ENCODE measurements around the gene SETD7. TPM values are rescaled to one million over a fixed set of nuclear protein-coding genes. Genes with fewer than 3 reads are reported as not detected.
A peak's percentile ranks its signal among the peaks of the same experiment; 100 is the strongest.

SETD7 gene
- total and polyA plus RNA-seq, 2 donors (not counting 1 experiment from before 2014, with no cell fraction given), result 37.5 to 80.8 TPM

- DNase-seq (ENCODE audit: low read depth in 2 of 2), result no peak
- Histone ChIP-seq H3K4me2 (ENCODE audit: extremely low read depth, insufficient read depth, low read length) (no peak overlapping the region), H3K9me3 (ENCODE audit: control insufficient read depth, insufficient read depth, low read depth, low read length) (no peaks in the 10 kb centered on the region), H3K9ac (ENCODE audit: insufficient read depth, low read length) (no peak overlapping the region), H3K27me3 (ENCODE audit: control insufficient read depth, insufficient read depth, low read length) (peaks cover under 1% of the 10 kb centered on the region), H2AFZ (ENCODE audit: low read length) (no peak overlapping the region), H3K79me2 (ENCODE audit: control insufficient read depth, insufficient read depth, low read length) (no peaks in the 10 kb centered on the region), H3K27ac (ENCODE audit: insufficient read depth, low read length) (no peak overlapping the region), H3K4me1 (ENCODE audit: control insufficient read depth, extremely low read depth, insufficient read depth, low read length) (no peaks in the 10 kb centered on the region), H4K20me1 (ENCODE audit: control insufficient read depth, extremely low read depth, insufficient read depth, low read length) (no peaks in the 10 kb centered on the region), H3K36me3 (ENCODE audit: control insufficient read depth, insufficient read depth, low read length) (no peaks in the 10 kb centered on the region), H3K4me3 (replicated peaks in 1 of 4; ENCODE audit: control extremely low read depth in 1 of 4, insufficient read depth in 1 of 4, low read depth in 3 of 4, low read length in 4 of 4) (no peak overlapping the region)
- TF ChIP-seq EZH2 (IDR thresholded peaks at IDR 0.05; ENCODE audit: low read length, missing control alignments) (no peak), CTCF (conservative IDR thresholded peaks at IDR 0.05 in 1 of 2, IDR thresholded peaks at IDR 0.05 in 1 of 2; ENCODE audit: low read depth in 1 of 2, low read length in 2 of 2) (no peak)
Observed at GRCh38 chr4:139568206-139568955, 12.4 kb upstream of the SETD7 start.

- H3K36me3 ChIP-seq (ENCODE audit: control insufficient read depth, insufficient read depth, low read length), result no peaks in the 10 kb centered on the region
- no peaks in the 10 kb centered on the region for H3K4me1 ChIP-seq (ENCODE audit: control insufficient read depth, extremely low read depth, insufficient read depth, low read length)
- H3K27me3 ChIP-seq (ENCODE audit: control insufficient read depth, insufficient read depth, low read length), result no peaks in the 10 kb centered on the region
- TF ChIP-seq CTCF (conservative IDR thresholded peaks at IDR 0.05 in 1 of 2, IDR thresholded peaks at IDR 0.05 in 1 of 2; ENCODE audit: low read depth in 1 of 2, low read length in 2 of 2) (no peak), EZH2 (IDR thresholded peaks at IDR 0.05; ENCODE audit: low read length, missing control alignments) (no peak)
- H3K9ac ChIP-seq (ENCODE audit: insufficient read depth, low read length), result no peak overlapping the region
- no peaks in the 10 kb centered on the region for H4K20me1 ChIP-seq (ENCODE audit: control insufficient read depth, extremely low read depth, insufficient read depth, low read length)
- DNase-seq (ENCODE audit: low read depth in 2 of 2), result no peak
- no peak overlapping the region for H3K4me2 ChIP-seq (ENCODE audit: extremely low read depth, insufficient read depth, low read length)
- no peaks in the 10 kb centered on the region for H3K79me2 ChIP-seq (ENCODE audit: control insufficient read depth, insufficient read depth, low read length)
- no peak overlapping the region for H2AFZ ChIP-seq (ENCODE audit: low read length)
- no peak overlapping the region for H3K27ac ChIP-seq (ENCODE audit: insufficient read depth, low read length)
- no peak overlapping the region for H3K4me3 ChIP-seq (replicated peaks in 1 of 4; ENCODE audit: control extremely low read depth in 1 of 4, insufficient read depth in 1 of 4, low read depth in 3 of 4, low read length in 4 of 4)
- H3K9me3 ChIP-seq (ENCODE audit: control insufficient read depth, insufficient read depth, low read depth, low read length), result no peaks in the 10 kb centered on the region
Observed at GRCh38 chr4:139567159-139567870, 11.3 kb upstream of the SETD7 start.

- no peak overlapping the region for H3K9ac ChIP-seq (ENCODE audit: insufficient read depth, low read length)
- H3K79me2 ChIP-seq (ENCODE audit: control insufficient read depth, insufficient read depth, low read length), result no peaks in the 10 kb centered on the region
- no peak overlapping the region for H2AFZ ChIP-seq (ENCODE audit: low read length)
- no peak for DNase-seq (ENCODE audit: low read depth in 2 of 2)
- H3K27ac ChIP-seq (ENCODE audit: insufficient read depth, low read length), result no peak overlapping the region
- no peaks in the 10 kb centered on the region for H3K36me3 ChIP-seq (ENCODE audit: control insufficient read depth, insufficient read depth, low read length)
- no peak overlapping the region for H3K4me2 ChIP-seq (ENCODE audit: extremely low read depth, insufficient read depth, low read length)
- H3K4me3 ChIP-seq (replicated peaks in 1 of 4; ENCODE audit: control extremely low read depth in 1 of 4, insufficient read depth in 1 of 4, low read depth in 3 of 4, low read length in 4 of 4), result no peak overlapping the region
- no peaks in the 10 kb centered on the region for H3K4me1 ChIP-seq (ENCODE audit: control insufficient read depth, extremely low read depth, insufficient read depth, low read length)
- no peaks in the 10 kb centered on the region for H3K9me3 ChIP-seq (ENCODE audit: control insufficient read depth, insufficient read depth, low read depth, low read length)
- H3K27me3 ChIP-seq (ENCODE audit: control insufficient read depth, insufficient read depth, low read length), result peaks cover 2% of the 10 kb centered on the region
- peak in 1 of 2 donors; percentile 16 for TF ChIP-seq CTCF (conservative IDR thresholded peaks at IDR 0.05 in 1 of 2, IDR thresholded peaks at IDR 0.05 in 1 of 2; ENCODE audit: low read depth in 1 of 2, low read length in 2 of 2)
- no peak for TF ChIP-seq EZH2 (IDR thresholded peaks at IDR 0.05; ENCODE audit: low read length, missing control alignments)
- H4K20me1 ChIP-seq (ENCODE audit: control insufficient read depth, extremely low read depth, insufficient read depth, low read length), result no peaks in the 10 kb centered on the region
Observed at GRCh38 chr4:139564502-139564901, 8.5 kb upstream of the SETD7 start.

Measured in fibroblast of lung (primary cell).